Left lobe of liver (tissue), 2 donors: ENCODE data around the gene CAMTA1. TPM values are rescaled to one million over a fixed set of nuclear protein-coding genes. Genes with fewer than 3 reads are reported as not detected.

Source experiments
- ATAC-seq: fragments of 200-7000 bp; cut with Tn5 transposase; one replicate; pipeline ENCODE4 v1.9.1; 2020; ENCODE audit warnings: mild to moderate bottlenecking, moderate library complexity
- DNase-seq: peaks from one replicate; pipeline ENCODE4 v3.0.0-alpha.2; 2020; ENCODE audit warnings: low spot score
- total RNA-seq: library from RNA; stranded (reverse); gene quantifications from one replicate; pipeline ENCODE4 v1.2.1, GENCODE V29; 2021
- donor health status: DM: no; HTN: no; CAD: no; lungs with moderate emphysema.
- donor health status: DM: no; HTN: yes; CAD: no.

Gene CAMTA1
- total RNA-seq, 1 donor from 2014 or later: 33.6 TPM

DNA sequence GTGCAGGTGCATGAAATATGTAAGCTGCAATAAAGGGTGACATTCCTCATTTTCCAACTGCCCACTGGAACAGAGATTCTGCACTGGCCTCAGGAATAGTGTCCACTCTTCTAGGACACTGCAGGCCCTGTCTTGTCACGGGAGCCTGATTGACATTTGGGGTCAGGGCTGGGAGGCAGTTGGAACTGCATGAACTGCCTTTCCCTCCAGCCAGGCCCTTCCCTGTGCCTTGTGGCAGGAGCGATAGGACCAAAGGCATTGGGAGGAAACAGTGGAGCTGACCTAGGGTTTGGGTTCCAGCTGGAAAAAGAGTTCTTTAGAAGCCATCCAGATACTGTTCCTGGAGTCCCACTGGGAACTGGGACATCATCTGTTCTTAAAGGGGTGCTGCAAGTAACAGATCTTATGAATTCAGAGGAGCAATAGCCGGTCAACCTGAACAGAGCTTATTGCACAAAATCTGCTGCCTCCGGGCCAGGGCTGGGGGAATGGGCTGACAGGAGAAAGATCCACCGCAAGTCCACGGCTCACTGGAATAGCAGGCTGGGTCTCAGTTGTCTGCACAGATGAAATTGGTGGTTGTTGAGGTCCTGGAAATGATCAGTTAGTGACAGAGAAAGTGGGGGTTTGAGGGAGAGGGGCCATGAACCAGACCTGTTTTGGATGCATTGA is 451.7 kb downstream of the CAMTA1 start:
- no peak for ATAC-seq
- no peak for DNase-seq

DNA sequence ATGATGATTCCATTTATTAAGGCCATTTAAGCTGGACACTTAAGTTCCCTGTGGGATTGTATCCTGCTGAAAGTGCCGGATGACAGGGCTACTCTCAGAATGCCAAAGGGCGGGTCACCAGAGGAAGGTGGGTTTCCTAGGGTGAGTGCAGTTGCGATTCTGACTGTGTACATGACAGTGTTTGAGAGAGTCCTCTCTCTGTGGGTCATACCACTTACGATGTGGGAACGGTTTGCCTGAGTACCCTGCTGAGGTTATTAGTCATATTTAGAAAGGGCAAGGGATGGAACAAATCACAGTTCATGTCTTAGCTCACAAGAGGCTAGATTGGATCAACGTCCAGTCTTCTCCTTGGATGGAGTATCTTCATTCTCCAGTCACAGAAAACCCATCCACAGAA is 461.9 kb downstream of the CAMTA1 start:
- ATAC-seq: no peak

DNA sequence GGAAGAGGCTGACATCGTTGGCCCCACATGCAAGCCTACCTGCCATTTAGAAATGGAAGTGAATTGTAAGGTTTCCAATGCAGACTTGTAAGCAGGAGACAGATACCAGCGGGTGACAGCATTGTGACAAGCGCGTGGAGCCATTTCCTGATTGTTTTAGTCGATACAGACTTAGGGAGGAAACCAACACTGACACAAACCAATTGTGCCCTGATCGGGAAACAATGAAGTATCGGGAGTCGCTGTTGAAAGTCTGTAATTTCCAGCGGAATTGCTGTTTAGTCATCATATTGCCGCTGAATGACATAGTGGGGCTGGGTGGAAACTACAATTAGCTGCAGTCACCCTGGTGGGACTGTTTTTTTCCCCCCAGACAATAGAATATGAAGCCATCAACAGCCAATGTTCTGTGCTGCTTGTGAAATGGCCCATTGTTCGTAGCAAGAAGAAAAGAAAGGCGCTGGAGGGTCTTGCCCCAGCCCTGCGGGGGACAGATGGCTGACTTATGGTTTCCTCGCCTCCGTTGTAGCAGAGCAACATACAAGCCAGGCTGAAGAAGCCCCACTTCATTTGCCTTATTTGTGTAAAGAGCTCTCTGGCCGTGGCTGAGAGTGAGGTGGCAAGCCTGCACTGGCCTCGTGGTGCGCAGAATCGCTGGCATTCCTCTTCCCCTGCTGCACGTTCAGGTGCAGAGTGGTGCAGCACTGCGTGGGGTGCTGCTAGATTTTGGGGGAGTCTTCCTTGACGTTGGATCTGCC is 462.7 kb downstream of the CAMTA1 start:
- DNase-seq (peak; percentile 11), ATAC-seq (no peak)

More for the DNA sequence above, 461.9 kb downstream of the CAMTA1 start:
- DNase-seq: peak; percentile 1

DNA sequence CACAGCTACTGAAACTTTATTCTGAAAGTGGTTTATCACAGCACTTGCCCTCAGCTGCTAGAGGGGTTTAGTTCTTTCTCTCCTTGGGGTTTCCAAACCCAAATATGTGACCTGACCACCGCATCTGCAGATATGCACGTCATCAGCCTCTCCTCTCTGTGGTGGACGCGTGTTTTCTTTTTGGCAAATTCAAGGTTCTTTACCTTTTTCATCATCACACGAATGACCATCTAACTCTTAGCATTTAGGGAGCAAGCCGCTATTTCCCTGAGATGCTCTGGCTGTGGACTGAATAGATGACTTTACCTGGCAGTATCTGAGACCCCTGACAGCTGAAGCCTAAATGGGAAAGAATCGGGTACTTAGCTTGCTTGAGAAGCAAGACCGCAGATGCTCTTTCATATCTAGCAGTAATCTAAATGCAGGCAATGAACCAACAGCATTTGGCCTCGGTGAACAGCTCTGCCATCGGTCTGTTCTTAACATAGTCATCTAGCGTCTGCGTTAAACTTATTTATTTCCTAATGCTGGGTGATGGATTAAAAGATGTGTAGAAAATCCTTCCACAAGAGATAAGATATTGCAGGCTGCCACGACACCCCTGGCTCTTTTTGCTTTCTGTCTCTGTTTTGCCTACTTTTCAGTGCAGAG is 463.4 kb downstream of the CAMTA1 start:
- DNase-seq (no peak), ATAC-seq (no peak)

- DNase-seq (no peak), ATAC-seq (no peak)
Observed at GRCh38 chr1:7249516-7249915, 464.3 kb downstream of the CAMTA1 start.

GRCh38 chr1:7250176-7250575 is 464.9 kb downstream of the CAMTA1 start:
- ATAC-seq: no peak

GRCh38 chr1:7250597-7251453 is 465.6 kb downstream of the CAMTA1 start:
- DNase-seq (no peak), ATAC-seq (no peak)

More at GRCh38 chr1:7250176-7250575, 464.9 kb downstream of the CAMTA1 start:
- DNase-seq: no peak

- no peak for ATAC-seq
Observed at GRCh38 chr1:7251454-7251800, 466.2 kb downstream of the CAMTA1 start.

DNA sequence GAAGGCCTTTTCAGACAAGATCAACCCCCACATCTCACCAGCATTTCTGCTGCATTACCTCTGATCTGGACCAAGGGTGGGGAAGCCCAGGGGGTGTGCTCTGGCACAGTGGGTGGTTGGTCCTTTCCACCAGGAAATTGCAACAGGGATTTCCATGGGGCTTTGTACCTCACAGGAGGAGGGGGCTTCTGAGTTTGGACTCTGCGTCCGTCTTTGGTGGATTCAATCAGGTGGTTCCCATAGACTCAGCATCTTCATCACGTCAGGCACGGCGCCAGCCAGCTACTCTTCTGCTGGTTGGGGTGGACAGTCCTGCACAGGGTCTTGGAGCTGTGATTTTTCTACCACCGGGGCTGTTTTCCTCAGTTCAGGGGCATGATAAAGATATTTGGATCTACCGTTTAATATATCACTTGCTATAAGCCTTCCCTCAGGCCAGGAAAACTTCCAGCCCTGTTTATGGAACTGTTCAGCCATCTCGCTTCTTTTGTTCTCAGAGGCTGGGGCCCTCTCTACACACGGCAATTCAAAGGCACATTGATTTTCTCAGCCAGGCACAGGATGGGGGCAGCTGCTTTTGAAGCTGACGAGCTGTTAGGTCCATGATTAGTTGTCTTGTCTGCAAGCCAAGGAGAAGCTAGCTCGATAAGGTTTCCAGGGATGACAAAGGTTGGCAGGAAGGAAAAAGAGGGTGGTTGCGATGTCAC is 467.3 kb downstream of the CAMTA1 start:
- ATAC-seq (no peak), DNase-seq (no peak)

More at GRCh38 chr1:7251454-7251800, 466.2 kb downstream of the CAMTA1 start:
- DNase-seq: no peak

DNA sequence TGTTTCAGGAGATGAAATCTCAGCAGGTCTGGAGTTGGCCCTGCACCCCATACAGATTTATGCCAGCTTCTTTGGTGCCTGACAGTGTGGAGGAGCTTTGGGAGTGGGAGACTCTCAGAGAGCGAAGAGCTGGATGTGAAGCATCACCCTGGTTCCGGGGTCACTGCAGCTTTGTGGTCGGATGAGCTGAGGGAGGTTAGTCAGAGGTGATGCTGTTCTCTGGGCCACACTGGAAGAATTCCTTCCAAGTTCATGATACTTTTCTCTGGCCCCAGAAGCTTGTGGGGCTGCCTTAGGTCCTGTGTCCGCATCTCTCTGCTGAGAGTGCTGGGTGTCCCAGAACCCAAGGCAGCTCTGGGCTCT is 467.8 kb downstream of the CAMTA1 start:
- ATAC-seq (no peak), DNase-seq (no peak)

- no peak for ATAC-seq
- DNase-seq: no peak
Observed at GRCh38 chr1:7253988-7254587, 468.8 kb downstream of the CAMTA1 start.

DNA sequence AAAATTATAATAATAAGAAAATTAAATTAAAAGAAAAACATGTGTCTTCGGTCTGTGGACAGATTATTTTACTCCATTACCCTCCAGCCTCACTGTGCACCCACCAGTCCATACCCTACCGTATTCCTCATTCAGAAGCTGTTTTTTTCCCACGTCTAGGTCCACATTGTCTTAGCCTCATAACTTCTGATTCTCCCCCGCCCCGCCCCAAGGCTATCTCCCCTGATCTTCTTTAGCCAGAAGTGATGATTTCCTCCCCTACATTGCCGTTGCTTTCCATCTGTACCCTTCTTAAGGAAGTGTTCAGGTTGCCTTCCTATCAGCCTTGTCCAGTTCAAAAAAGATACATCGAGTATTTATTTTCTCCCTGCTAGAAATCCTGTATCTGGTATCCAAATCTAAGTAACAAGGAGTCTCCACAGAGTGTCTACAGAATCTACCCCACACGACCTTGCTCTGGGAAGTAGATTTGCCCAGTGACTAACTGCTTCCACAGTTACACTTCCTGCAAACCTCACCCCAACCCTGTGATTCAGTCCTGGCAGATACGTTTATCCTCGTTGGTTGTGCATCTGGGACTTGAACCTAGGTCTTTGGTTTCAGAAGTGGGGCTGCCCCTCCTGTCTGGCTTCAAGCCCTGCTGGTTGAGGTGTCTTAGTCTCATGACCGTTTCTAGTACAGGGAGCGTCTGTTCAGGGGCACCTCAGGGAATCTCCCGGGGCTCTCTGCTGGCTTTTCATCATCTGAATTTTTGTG is 470.2 kb downstream of the CAMTA1 start:
- DNase-seq: no peak
- ATAC-seq: no peak

- no peak for DNase-seq
- no peak for ATAC-seq
Observed at GRCh38 chr1:7256526-7256925, 471.3 kb downstream of the CAMTA1 start.

GRCh38 chr1:7257225-7257624 is 472.0 kb downstream of the CAMTA1 start:
- ATAC-seq: no peak
- no peak for DNase-seq

DNA sequence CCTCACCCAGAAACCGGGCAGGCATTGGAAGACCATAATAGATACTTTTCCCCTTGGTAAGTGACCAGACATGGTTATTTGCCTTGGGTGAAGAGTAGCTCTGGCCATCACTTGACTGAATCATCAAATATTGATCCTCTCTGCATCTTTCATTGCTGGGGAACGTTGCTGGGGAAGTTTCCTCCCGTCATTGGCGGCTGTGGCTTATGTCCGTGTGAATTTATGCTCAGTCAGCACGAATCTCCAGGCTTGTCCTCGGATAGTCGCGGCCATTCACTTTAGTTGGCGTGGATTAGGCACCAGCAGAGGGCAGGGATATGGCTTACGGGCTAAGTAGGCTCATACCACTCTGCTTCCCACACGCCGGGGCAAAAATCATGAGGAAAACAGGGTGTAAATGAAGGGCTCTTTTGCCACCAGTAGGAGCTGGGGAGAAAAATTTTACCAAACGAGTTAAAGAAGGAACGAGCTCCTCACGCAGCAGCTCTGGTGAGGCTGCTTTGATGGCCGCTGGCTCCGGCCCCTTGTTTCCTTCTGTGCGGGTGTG is 473.4 kb downstream of the CAMTA1 start:
- DNase-seq: no peak
- no peak for ATAC-seq

GRCh38 chr1:7259955-7260354 is 474.7 kb downstream of the CAMTA1 start:
- DNase-seq (no peak), ATAC-seq (no peak)

DNA sequence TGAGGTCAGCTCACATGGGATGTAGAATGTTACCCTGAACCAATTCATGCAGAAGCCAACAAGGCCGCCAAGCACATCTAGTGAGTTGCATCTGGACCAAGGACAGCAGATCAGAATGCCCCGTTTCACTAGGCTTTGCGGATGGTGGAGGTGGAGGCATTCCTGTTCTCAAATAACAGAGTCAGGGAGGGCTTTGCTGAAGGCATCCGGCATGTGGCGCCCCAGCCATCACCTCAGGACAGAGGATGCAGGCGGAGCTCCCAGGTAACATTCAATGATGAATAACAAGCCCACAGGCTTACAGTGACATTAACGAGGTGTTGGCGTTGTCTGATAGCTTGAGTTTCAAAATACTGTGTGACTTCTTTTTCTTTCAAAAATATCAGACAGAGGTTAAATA is 476.2 kb downstream of the CAMTA1 start:
- DNase-seq: no peak
- no peak for ATAC-seq

GRCh38 chr1:7262611-7263010 is 477.4 kb downstream of the CAMTA1 start:
- ATAC-seq (no peak), DNase-seq (no peak)
